Vagina (tissue), 2 donors: Measurements from ENCODE around the gene TMPRSS13. TPM values are rescaled to one million over a fixed set of nuclear protein-coding genes. Genes with fewer than 3 reads are reported as not detected.

Experiments
- DNase-seq, 2 donors: peaks; one replicate each; pipeline ENCODE4 v3.0.0-alpha.2; 2017; ENCODE audit errors: extremely low spot score in 2 of 2
- H3K27ac ChIP-seq: fragments of 200-600 bp; sonication (generic); one replicate; pipeline ENCODE4 v1.5.1; 2019
- H3K27me3 ChIP-seq: fragments of 200-600 bp; sonication (generic); one replicate; pipeline ENCODE4 v1.5.1; 2019
- H3K36me3 ChIP-seq, 2 donors: fragments of 200-600 bp; sonication (generic); one replicate each; pipeline ENCODE4 v1.5.1; 2017 to 2019
- H3K4me1 ChIP-seq: fragments of 200-600 bp; sonication (generic); one replicate; pipeline ENCODE4 v1.5.1; 2019
- H3K4me3 ChIP-seq, 2 donors: fragments of 200-600 bp; sonication (generic); 1 replicate in 1 of 2; 2 replicates in 1 of 2; pipeline ENCODE4 v1.5.1; 2016 to 2019
- H3K9me3 ChIP-seq: fragments of 200-600 bp; sonication (generic); one replicate; pipeline ENCODE4 v1.5.1; 2019
- CTCF ChIP-seq, 3 experiments: fragments of 450-650 bp in 2 of 3; fragments of 200-600 bp in 1 of 3; sonication (generic) in 1 of 3; IDR thresholded peaks; one replicate each; pipeline ENCODE4 v1.5.1; 2017 to 2019; ENCODE audit warnings: antibody characterized with exemption in 3 of 3, mild to moderate bottlenecking in 2 of 3, moderate library complexity in 2 of 3
- POLR2A ChIP-seq, 2 donors: fragments of 450-650 bp; IDR thresholded peaks; one replicate each; pipeline ENCODE4 v1.6.1; 2017; ENCODE audit warnings: antibody characterized with exemption in 2 of 2, mild to moderate bottlenecking in 2 of 2, moderate library complexity in 2 of 2
- POLR2AphosphoS5 ChIP-seq, 2 donors: sonication (generic); formaldehyde crosslinking; IDR thresholded peaks; one replicate each; pipeline ENCODE4 v1.9.0; 2017; ENCODE audit warnings: antibody characterized with exemption in 2 of 2, mild to moderate bottlenecking in 2 of 2, low read depth in 1 of 2; ENCODE audit not compliant: insufficient read depth in 1 of 2
- intact Hi-C: fragments of 100-400 bp; cut with DNase I; formaldehyde crosslinking; loops from one replicate; pipeline ENCODE4 v1.15.1; 2023
- total RNA-seq: library from RNA; depleted of rRNA; stranded (reverse); fragments of >200 nt; gene quantifications from one replicate; pipeline ENCODE4 v1.2.3, GENCODE V29; 2016

TMPRSS13 gene
- total RNA-seq, 1 donor from 2014 or later = 9.6 TPM

GRCh38 chr11:117900720-117901440, 28.3 kb downstream of the TMPRSS13 start:
- no peak overlapping the region for H3K4me3 ChIP-seq
- no peak for DNase-seq
- no peaks in the 10 kb centered on the region for H3K27me3 ChIP-seq
- TF ChIP-seq POLR2A (IDR thresholded peaks at IDR 0.05) = no peak
- no peak for TF ChIP-seq CTCF (IDR thresholded peaks at IDR 0.05)
- intact Hi-C loops = no loop called here
- no peak overlapping the region for H3K27ac ChIP-seq
- H3K36me3 ChIP-seq = no peaks in the 10 kb centered on the region
- H3K4me1 ChIP-seq = no peaks in the 10 kb centered on the region
- no peaks in the 10 kb centered on the region for H3K9me3 ChIP-seq

- no peaks in the 10 kb centered on the region for H3K36me3 ChIP-seq
- no peak overlapping the region for H3K27ac ChIP-seq
- no peaks in the 10 kb centered on the region for H3K27me3 ChIP-seq
- TF ChIP-seq POLR2AphosphoS5 (IDR thresholded peaks at IDR 0.05; ENCODE audit: insufficient read depth in 1 of 2, low read depth in 1 of 2) (no peak), POLR2A (IDR thresholded peaks at IDR 0.05) (no peak), CTCF (IDR thresholded peaks at IDR 0.05) (no peak)
- no peak overlapping the region for H3K4me3 ChIP-seq
- DNase-seq = no peak
- intact Hi-C loops = no loop called here
- no peaks in the 10 kb centered on the region for H3K4me1 ChIP-seq
- H3K9me3 ChIP-seq = no peaks in the 10 kb centered on the region
These were observed 29.0 kb downstream of the TMPRSS13 start for GRCh38 chr11:117900121-117900648.

- DNase-seq = no peak
- TF ChIP-seq CTCF (IDR thresholded peaks at IDR 0.05) (no peak), POLR2A (IDR thresholded peaks at IDR 0.05) (no peak)
- Histone ChIP-seq H3K27me3 (no peaks in the 10 kb centered on the region), H3K27ac (no peak overlapping the region), H3K9me3 (no peaks in the 10 kb centered on the region), H3K4me3 (no peak overlapping the region), H3K4me1 (no peaks in the 10 kb centered on the region), H3K36me3 (no peaks in the 10 kb centered on the region)
- intact Hi-C loops = no loop called here
These were observed 31.1 kb downstream of the TMPRSS13 start for GRCh38 chr11:117898059-117898458.

GRCh38 chr11:117892651-117893050, 36.6 kb downstream of the TMPRSS13 start:
- Histone ChIP-seq H3K4me1 (no peaks in the 10 kb centered on the region), H3K36me3 (no peaks in the 10 kb centered on the region), H3K27ac (no peak overlapping the region), H3K9me3 (no peaks in the 10 kb centered on the region), H3K27me3 (no peaks in the 10 kb centered on the region), H3K4me3 (no peak overlapping the region)
- intact Hi-C loops = no loop called here
- DNase-seq = no peak
- TF ChIP-seq POLR2AphosphoS5 (IDR thresholded peaks at IDR 0.05; ENCODE audit: insufficient read depth in 1 of 2, low read depth in 1 of 2) = no peak
- no peak for TF ChIP-seq POLR2A (IDR thresholded peaks at IDR 0.05)
- TF ChIP-seq CTCF (IDR thresholded peaks at IDR 0.05) = no peak

- TF ChIP-seq CTCF (IDR thresholded peaks at IDR 0.05) = no peak
- no peak for TF ChIP-seq POLR2A (IDR thresholded peaks at IDR 0.05)
- TF ChIP-seq POLR2AphosphoS5 (IDR thresholded peaks at IDR 0.05; ENCODE audit: insufficient read depth in 1 of 2, low read depth in 1 of 2) = no peak
- H3K4me1 ChIP-seq = peaks cover under 1% of the 10 kb centered on the region
- DNase-seq = no peak
- H3K36me3 ChIP-seq = no peaks in the 10 kb centered on the region
- intact Hi-C loops = no loop called here
- H3K27ac ChIP-seq = no peak overlapping the region
- H3K27me3 ChIP-seq = no peaks in the 10 kb centered on the region
- no peaks in the 10 kb centered on the region for H3K9me3 ChIP-seq
- H3K4me3 ChIP-seq = no peak overlapping the region
These were observed 37.8 kb downstream of the TMPRSS13 start for GRCh38 chr11:117891362-117891761.
